KOPT-K1 (cell line): Measurements from ENCODE around the gene REPIN1.

ENCODE experiments used
- H3K27ac ChIP-seq: fragments of 200-600 bp; sonication (generic); 2 replicates; pipeline ENCODE4 v1.5.1; 2016; ENCODE audit warnings: antibody characterized with exemption, mild to moderate bottlenecking, low read depth, low read length; ENCODE audit not compliant: poor library complexity, severe bottlenecking
- H3K36me3 ChIP-seq: fragments of 200-600 bp; sonication (generic); 2 replicates; pipeline ENCODE4 v1.5.1; 2017; ENCODE audit warnings: antibody characterized with exemption, mild to moderate bottlenecking, low read length, moderate library complexity; ENCODE audit not compliant: insufficient read depth
- H3K9me3 ChIP-seq: fragments of 200-600 bp; sonication (generic); 2 replicates; pipeline ENCODE4 v1.5.1; 2017; ENCODE audit warnings: antibody characterized with exemption, low read length, mild to moderate bottlenecking; ENCODE audit not compliant: insufficient read depth, poor library complexity, severe bottlenecking

The REPIN1 gene

GRCh38 chr7:150361807-150362621, 6.6 kb upstream of the REPIN1 start:
- Histone ChIP-seq H3K27ac (peak overlapping the region; percentile 79), H3K36me3 (no peaks in the 10 kb centered on the region), H3K9me3 (no peaks in the 10 kb centered on the region)

GRCh38 chr7:150363370-150363769, 5.3 kb upstream of the REPIN1 start:
- no peaks in the 10 kb centered on the region for H3K9me3 ChIP-seq
- H3K36me3 ChIP-seq: no peaks in the 10 kb centered on the region
- peak overlapping the region; percentile 79 for H3K27ac ChIP-seq

- Histone ChIP-seq H3K36me3 (no peaks in the 10 kb centered on the region), H3K27ac (peak overlapping the region; percentile 79), H3K9me3 (no peaks in the 10 kb centered on the region)
Observed at GRCh38 chr7:150363872-150364271, 4.8 kb upstream of the REPIN1 start.

GRCh38 chr7:150365194-150365593, 3.4 kb upstream of the REPIN1 start:
- Histone ChIP-seq H3K27ac (peak overlapping the region; percentile 79), H3K9me3 (no peaks in the 10 kb centered on the region), H3K36me3 (no peaks in the 10 kb centered on the region)

- Histone ChIP-seq H3K36me3 (peaks cover 3% of the 10 kb centered on the region; the same call in 1 of the 2 replicates), H3K27ac (peak overlapping the region; percentile 79), H3K9me3 (no peaks in the 10 kb centered on the region)
Observed at GRCh38 chr7:150365673-150366398, 2.8 kb upstream of the REPIN1 start.

GRCh38 chr7:150367677-150368095, 936 bp upstream of the REPIN1 start:
- Histone ChIP-seq H3K27ac (peak overlapping the region; percentile 99), H3K9me3 (no peaks in the 10 kb centered on the region)

GRCh38 chr7:150368884-150369747, 494 bp downstream of the REPIN1 start:
- H3K27ac ChIP-seq: peak overlapping the region; percentile 99
- peaks cover 35% of the 10 kb centered on the region for H3K36me3 ChIP-seq
- H3K9me3 ChIP-seq: no peaks in the 10 kb centered on the region

More at GRCh38 chr7:150367677-150368095, 936 bp upstream of the REPIN1 start:
- H3K36me3 ChIP-seq: peaks cover 21% of the 10 kb centered on the region

GRCh38 chr7:150369748-150370501, 1.3 kb downstream of the REPIN1 start:
- Histone ChIP-seq H3K9me3 (no peaks in the 10 kb centered on the region), H3K36me3 (peaks cover 42% of the 10 kb centered on the region), H3K27ac (peak overlapping the region; percentile 99)

GRCh38 chr7:150370612-150371071, 2.0 kb downstream of the REPIN1 start:
- Histone ChIP-seq H3K9me3 (no peaks in the 10 kb centered on the region), H3K36me3 (peaks cover 46% of the 10 kb centered on the region), H3K27ac (peak overlapping the region; percentile 99)

GRCh38 chr7:150371131-150371995, 2.7 kb downstream of the REPIN1 start:
- Histone ChIP-seq H3K27ac (peak overlapping the region; percentile 99), H3K9me3 (no peaks in the 10 kb centered on the region), H3K36me3 (peaks cover 46% of the 10 kb centered on the region)

GRCh38 chr7:150371996-150372270, 3.3 kb downstream of the REPIN1 start:
- Histone ChIP-seq H3K27ac (no peak overlapping the region), H3K36me3 (peaks cover 46% of the 10 kb centered on the region), H3K9me3 (no peaks in the 10 kb centered on the region)

GRCh38 chr7:150372271-150373048, 3.8 kb downstream of the REPIN1 start:
- Histone ChIP-seq H3K36me3 (peaks cover 46% of the 10 kb centered on the region), H3K27ac (no peak overlapping the region), H3K9me3 (no peaks in the 10 kb centered on the region)
